ENCODE measurements around the gene PNLDC1.

The PNLDC1 gene

DNA sequence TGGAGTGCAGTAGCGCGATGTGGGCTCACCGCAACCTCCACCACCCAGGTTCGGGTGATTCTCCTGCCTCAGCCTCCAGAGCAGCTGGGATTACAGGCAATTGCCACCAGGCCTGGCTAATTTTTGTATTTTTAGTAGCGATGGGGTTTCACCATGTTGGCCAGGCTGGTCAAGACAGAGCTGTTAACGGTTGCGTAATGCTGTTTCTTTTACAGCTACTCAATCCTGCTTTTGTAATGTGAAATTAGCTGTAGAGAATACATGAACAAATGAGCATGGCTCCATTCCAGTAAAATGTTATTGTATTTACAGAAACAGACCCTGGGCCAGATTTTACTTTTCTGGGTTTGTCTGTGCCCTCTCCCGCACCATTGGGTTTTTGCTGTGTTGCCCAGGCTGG is 1.9 kb downstream of the PNLDC1 start:
- no peak for DNase-seq (ENCODE audit: low read depth)
- TF ChIP-seq, protein P1, sequence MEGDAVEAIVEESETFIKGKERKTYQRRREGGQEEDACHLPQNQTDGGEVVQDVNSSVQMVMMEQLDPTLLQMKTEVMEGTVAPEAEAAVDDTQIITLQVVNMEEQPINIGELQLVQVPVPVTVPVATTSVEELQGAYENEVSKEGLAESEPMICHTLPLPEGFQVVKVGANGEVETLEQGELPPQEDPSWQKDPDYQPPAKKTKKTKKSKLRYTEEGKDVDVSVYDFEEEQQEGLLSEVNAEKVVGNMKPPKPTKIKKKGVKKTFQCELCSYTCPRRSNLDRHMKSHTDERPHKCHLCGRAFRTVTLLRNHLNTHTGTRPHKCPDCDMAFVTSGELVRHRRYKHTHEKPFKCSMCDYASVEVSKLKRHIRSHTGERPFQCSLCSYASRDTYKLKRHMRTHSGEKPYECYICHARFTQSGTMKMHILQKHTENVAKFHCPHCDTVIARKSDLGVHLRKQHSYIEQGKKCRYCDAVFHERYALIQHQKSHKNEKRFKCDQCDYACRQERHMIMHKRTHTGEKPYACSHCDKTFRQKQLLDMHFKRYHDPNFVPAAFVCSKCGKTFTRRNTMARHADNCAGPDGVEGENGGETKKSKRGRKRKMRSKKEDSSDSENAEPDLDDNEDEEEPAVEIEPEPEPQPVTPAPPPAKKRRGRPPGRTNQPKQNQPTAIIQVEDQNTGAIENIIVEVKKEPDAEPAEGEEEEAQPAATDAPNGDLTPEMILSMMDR (IDR thresholded peaks at IDR 0.05; ENCODE audit: insufficient read depth, low read depth, low read length, missing control alignments) = no peak
- no peak overlapping the region for H3K4me3 ChIP-seq (ENCODE audit: low read depth, low read length)

DNA sequence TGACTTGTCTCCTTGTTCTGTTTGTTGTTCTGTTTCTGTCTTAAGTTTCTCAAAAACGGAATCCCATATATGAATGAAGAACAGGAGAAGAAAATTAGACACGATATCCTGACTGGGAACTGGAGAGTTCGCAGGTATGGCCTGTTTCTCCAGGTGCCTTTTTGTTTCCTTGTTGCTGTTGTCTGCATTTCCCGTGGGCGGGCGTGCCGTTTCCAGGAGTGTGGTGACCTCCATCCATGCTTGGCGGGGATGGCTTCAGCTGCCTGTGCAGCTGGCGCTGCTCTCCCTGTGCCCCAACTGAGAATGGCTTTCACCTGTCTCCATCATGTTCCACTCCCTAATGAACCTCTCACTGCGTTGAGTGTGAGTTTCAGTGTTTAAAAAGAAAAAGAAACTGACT is 4.4 kb downstream of the PNLDC1 start:
- TF ChIP-seq, protein P1 (IDR thresholded peaks at IDR 0.05; ENCODE audit: insufficient read depth, low read depth, low read length, missing control alignments) = no peak
- no peak for DNase-seq (ENCODE audit: low read depth)
- no peak overlapping the region for H3K4me3 ChIP-seq (ENCODE audit: low read depth, low read length)

DNA sequence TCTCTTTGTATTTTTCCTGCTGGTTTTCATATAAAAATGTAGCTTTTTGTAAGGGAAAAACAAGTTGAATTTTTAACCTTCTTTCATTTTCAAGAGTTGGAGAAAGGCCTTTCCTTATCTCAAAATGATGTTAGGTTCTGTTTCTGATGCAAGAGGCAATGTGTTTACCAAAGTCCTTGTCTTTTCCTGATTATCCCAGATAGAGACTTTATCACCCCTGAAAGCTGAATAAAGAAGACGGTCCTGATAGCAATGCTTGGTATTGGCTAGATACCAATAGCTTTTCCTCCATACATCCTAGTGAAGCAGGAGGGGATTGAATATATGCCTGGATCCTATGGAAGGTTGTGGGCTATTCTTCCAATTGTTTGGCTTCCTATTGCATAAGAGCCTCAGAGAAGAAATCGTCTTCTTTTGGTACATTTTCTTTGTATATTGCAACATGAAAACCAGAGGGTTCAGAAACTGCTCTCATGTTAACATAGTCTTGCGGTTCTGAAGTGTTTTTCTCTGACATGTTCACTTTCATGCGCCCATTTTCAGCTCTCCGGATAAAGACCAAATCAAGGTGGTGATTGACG is 5.5 kb downstream of the PNLDC1 start:
- H3K4me3 ChIP-seq (ENCODE audit: low read depth, low read length) = no peak overlapping the region
- TF ChIP-seq, protein P1 (IDR thresholded peaks at IDR 0.05; ENCODE audit: insufficient read depth, low read depth, low read length, missing control alignments) = no peak
- DNase-seq (ENCODE audit: low read depth) = no peak

DNA sequence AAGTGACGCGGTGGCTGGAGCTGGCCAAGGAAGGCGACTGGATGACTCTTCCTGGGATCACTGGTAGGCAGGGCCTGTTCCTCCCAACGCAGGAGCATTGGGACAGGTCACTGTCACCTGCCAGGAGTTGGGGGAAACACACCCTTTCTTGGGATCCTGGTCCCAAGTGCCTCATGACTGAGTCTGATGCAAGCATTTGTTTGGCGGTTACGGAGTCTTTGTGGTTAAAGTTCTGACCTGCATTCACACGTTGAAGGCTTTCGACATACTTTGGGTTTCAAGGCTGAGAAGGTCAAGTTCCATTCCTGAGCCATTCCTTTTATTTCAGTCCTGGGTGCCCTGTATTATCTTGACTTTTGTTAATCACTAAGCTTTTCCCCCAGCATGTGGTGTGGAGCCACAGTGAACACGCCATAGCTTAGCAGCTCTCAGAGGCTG is 6.0 kb downstream of the PNLDC1 start:
- no peak for DNase-seq (ENCODE audit: low read depth)
- TF ChIP-seq, protein P1 (IDR thresholded peaks at IDR 0.05; ENCODE audit: insufficient read depth, low read depth, low read length, missing control alignments) = no peak
- no peak overlapping the region for H3K4me3 ChIP-seq (ENCODE audit: low read depth, low read length)

DNA sequence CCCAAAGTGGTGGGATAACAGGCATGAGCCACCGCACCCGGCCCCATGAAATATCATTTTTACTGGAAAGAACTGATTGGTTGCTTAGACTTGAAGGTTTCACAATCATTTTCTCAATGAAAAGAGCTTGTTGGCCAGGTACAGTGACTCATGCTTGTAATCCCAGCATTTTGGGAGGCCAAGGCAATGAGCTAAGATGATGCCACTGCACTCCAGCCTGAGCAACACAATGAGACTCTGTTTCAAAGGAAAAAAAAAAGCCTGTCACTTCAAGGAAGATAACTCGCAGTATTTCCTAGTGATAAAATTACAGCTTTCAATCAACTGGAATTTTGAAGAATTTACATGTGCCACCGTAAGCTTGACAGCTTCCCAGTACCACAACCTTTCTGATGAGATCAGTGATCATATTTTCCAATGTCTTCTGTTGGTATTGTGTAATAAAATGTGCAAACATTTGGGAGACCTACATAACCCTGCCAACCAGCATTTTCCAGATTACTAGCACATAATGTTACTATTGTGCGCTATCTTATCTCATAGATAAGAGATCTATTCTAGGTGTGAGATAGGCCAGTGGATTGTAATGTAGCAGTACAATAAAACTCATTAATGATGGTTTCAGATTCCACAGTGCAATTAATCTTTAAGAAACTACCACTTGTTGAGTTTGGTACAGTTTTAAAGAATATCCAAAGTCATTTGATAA is 7.2 kb downstream of the PNLDC1 start:
- DNase-seq (ENCODE audit: low read depth) = no peak
- TF ChIP-seq, protein P1 (IDR thresholded peaks at IDR 0.05; ENCODE audit: insufficient read depth, low read depth, low read length, missing control alignments) = no peak
- H3K4me3 ChIP-seq (ENCODE audit: low read depth, low read length) = no peak overlapping the region

DNA sequence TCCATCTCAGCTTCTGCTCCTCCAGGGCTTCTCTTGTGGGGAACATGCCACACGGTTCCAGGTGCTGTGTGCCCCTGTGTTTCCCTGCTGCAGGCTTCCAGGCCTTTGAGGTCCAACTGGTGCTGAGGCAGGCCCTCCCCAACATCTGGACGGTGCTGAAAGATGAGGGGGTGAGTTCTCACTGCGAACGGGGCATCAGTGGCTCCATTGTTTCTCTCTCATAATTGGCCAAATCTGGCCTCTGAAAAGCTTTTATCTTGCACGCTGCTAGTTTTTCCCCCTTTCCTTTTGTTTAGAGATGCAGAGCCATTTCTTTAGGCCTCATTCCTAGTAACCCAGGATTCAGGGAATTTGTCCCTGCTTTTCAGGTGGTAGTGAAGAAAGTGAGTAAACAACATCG is 8.6 kb downstream of the PNLDC1 start:
- H3K4me3 ChIP-seq (ENCODE audit: low read depth, low read length) = no peak overlapping the region
- DNase-seq (ENCODE audit: low read depth) = no peak
- TF ChIP-seq, protein P1 (IDR thresholded peaks at IDR 0.05; ENCODE audit: insufficient read depth, low read depth, low read length, missing control alignments) = no peak

Measured in GM12865 (cell line).